ENCODE results near the gene SRL. TPM values are rescaled to one million over a fixed set of nuclear protein-coding genes. Genes with fewer than 3 reads are reported as not detected.
"Not testable (repeated sequence)": the region's sequence is repeated elsewhere in the genome, so short reads cannot be mapped to it uniquely, and the experiment has no call there.

The SRL gene
- total and polyA plus RNA-seq, 2 of the 4 experiments (the other 2 are of a cell fraction), result under 0.01 to 0.14 TPM

- H3K23ac ChIP-seq (ENCODE audit: low read depth, low read length); H3K56ac ChIP-seq (ENCODE audit: extremely low read depth, insufficient read depth, low read length); H4K91ac ChIP-seq (ENCODE audit: insufficient read depth, low read depth, low read length); H3K4me3 ChIP-seq (ENCODE audit: insufficient read depth, low read depth, low read length); H3K4me2 ChIP-seq (ENCODE audit: low read depth, low read length); H4K20me1 ChIP-seq (ENCODE audit: insufficient read depth, low read length); H2AK9ac ChIP-seq (replicated peaks; ENCODE audit: low read depth, low read length, poor library complexity); H2BK5ac ChIP-seq (ENCODE audit: low read depth, low read length, poor library complexity, severe bottlenecking); H2AK5ac ChIP-seq (ENCODE audit: low read depth, low read length); intact Hi-C loops (cut with micrococcal nuclease); in situ Hi-C loops (cut with MboI; ENCODE audit: low sequenced_read_pairs); dilution Hi-C loops (cut with HindIII; ENCODE audit: low sequenced_read_pairs, unreplicated experiment); H3K4ac ChIP-seq (ENCODE audit: low read depth, low read length); POLR2A ChIA-PET (ENCODE audit: unreplicated experiment); H2BK20ac ChIP-seq (ENCODE audit: low read depth, low read length); H3K9me1 ChIP-seq (ENCODE audit: insufficient read depth, low read length); H4K5ac ChIP-seq (ENCODE audit: low read depth, low read length); DNase-seq; H3K9me3 ChIP-seq (ENCODE audit: control insufficient read depth, insufficient read depth, low read length); H2AFZ ChIP-seq (replicated peaks; ENCODE audit: low read length, poor library complexity); CTCF ChIA-PET; H3K14ac ChIP-seq (replicated peaks; ENCODE audit: low read depth, low read length); H3K79me1 ChIP-seq (ENCODE audit: low read depth in 1 of 2, low read length in 2 of 2); H2BK15ac ChIP-seq (ENCODE audit: low read depth, low read length); H4K8ac ChIP-seq (ENCODE audit: low read depth in 2 of 2, low read length in 2 of 2); H2BK120ac ChIP-seq (ENCODE audit: low read depth, low read length); H3K36me3 ChIP-seq (ENCODE audit: control insufficient read depth, insufficient read depth, low read length); H3K18ac ChIP-seq (ENCODE audit: low read depth, low read length); H3K27ac ChIP-seq (ENCODE audit: insufficient read depth, low read length); BruUV-seq (replicated peaks); H3K9ac ChIP-seq (ENCODE audit: low read depth, low read length); ATAC-seq (ENCODE audit: low read depth); H3K4me1 ChIP-seq (ENCODE audit: control insufficient read depth, insufficient read depth, low read length): not testable (repeated sequence)
- H3K27me3 ChIP-seq (ENCODE audit: control insufficient read depth, insufficient read depth, low read length), result peaks cover 11% of the 10 kb centered on the region
- WGBS, 2 experiments (ENCODE audit: extremely low coverage in 2 of 2, insufficient read length in 1 of 2), result no CpG with 5 or more reads among the region's 3 CpGs
These were observed 85.4 kb downstream of the SRL start for GRCh38 chr16:4156503-4156902.

- H3K4me3 ChIP-seq (ENCODE audit: insufficient read depth, low read depth, low read length); in situ Hi-C loops (cut with MboI; ENCODE audit: low sequenced_read_pairs); H3K27me3 ChIP-seq (ENCODE audit: control insufficient read depth, insufficient read depth, low read length); H3K36me3 ChIP-seq (ENCODE audit: control insufficient read depth, insufficient read depth, low read length); H3K4me1 ChIP-seq (ENCODE audit: control insufficient read depth, insufficient read depth, low read length); H4K91ac ChIP-seq (ENCODE audit: insufficient read depth, low read depth, low read length); H3K9ac ChIP-seq (ENCODE audit: low read depth, low read length); H2AK9ac ChIP-seq (replicated peaks; ENCODE audit: low read depth, low read length, poor library complexity); POLR2A ChIA-PET (ENCODE audit: unreplicated experiment); H3K23ac ChIP-seq (ENCODE audit: low read depth, low read length); H3K4me2 ChIP-seq (ENCODE audit: low read depth, low read length); H2BK5ac ChIP-seq (ENCODE audit: low read depth, low read length, poor library complexity, severe bottlenecking); H2BK15ac ChIP-seq (ENCODE audit: low read depth, low read length); H2BK20ac ChIP-seq (ENCODE audit: low read depth, low read length); H4K8ac ChIP-seq (ENCODE audit: low read depth in 2 of 2, low read length in 2 of 2); H3K9me3 ChIP-seq (ENCODE audit: control insufficient read depth, insufficient read depth, low read length); H3K27ac ChIP-seq (ENCODE audit: insufficient read depth, low read length); ATAC-seq (ENCODE audit: low read depth); BruUV-seq (replicated peaks); H3K4ac ChIP-seq (ENCODE audit: low read depth, low read length); H2AFZ ChIP-seq (replicated peaks; ENCODE audit: low read length, poor library complexity); H3K18ac ChIP-seq (ENCODE audit: low read depth, low read length); dilution Hi-C loops (cut with HindIII; ENCODE audit: low sequenced_read_pairs, unreplicated experiment); H4K5ac ChIP-seq (ENCODE audit: low read depth, low read length); H3K9me1 ChIP-seq (ENCODE audit: insufficient read depth, low read length); H4K20me1 ChIP-seq (ENCODE audit: insufficient read depth, low read length); H3K14ac ChIP-seq (replicated peaks; ENCODE audit: low read depth, low read length); H3K56ac ChIP-seq (ENCODE audit: extremely low read depth, insufficient read depth, low read length); H2AK5ac ChIP-seq (ENCODE audit: low read depth, low read length); intact Hi-C loops (cut with micrococcal nuclease); CTCF ChIA-PET; DNase-seq; H2BK120ac ChIP-seq (ENCODE audit: low read depth, low read length); H3K79me1 ChIP-seq (ENCODE audit: low read depth in 1 of 2, low read length in 2 of 2): not testable (repeated sequence)
- 76% methylated on average over 4 of the region's 13 CpGs; no CpG with 5 or more reads in 1 of the 2 experiments for WGBS, 2 experiments (ENCODE audit: extremely low coverage in 2 of 2, insufficient read length in 1 of 2)
These were observed 88.5 kb downstream of the SRL start for GRCh38 chr16:4153364-4153763.
